Liver (tissue), 3 donors: ENCODE data around the gene LSG1.

Experiments used
- GABPA ChIP-seq, 2 donors: IDR thresholded peaks in 1 of 2; conservative IDR thresholded peaks in 1 of 2; 2 replicates each; pipeline ENCODE4 v1.6.1; 2016; ENCODE audit warnings: antibody characterized with exemption in 2 of 2, mild to moderate bottlenecking in 1 of 2, moderate library complexity in 1 of 2
- TF ChIP-seq, protein P1 (sequence below): fragments of 150-350 bp; IDR thresholded peaks from 2 replicates; pipeline ENCODE4 v1.5.1; 2017; ENCODE audit warnings: improper control_type of control experiment, low read depth, low read length; ENCODE audit not compliant: missing input control
- donor health status: healthy.
- donor health status: healthy.

DNA sequence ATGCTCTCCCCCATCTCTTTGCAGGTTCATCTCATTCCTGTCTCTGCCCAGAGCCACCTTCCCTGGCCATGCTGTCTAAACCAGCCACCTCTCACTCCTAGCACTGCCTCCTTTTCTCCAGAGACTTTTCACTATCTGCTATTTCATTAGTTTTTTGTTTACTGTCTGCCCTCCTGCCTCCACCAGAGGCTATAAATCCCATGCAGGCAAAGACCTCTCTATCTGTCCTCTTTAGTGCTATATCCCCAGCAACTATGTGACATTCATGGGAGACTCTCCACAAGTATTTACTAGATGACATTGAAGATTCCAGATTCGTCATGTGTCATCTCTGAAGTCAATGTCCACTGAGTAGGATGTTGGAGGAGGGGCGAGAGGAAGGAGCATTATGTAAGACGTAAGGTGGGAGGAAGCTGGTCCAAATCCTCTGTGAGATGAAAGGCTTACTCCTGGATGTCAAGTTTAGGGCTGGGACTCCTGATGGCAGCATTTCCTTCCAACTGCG lies 10.2 kb upstream of the LSG1 start:
- TF ChIP-seq, protein P1, sequence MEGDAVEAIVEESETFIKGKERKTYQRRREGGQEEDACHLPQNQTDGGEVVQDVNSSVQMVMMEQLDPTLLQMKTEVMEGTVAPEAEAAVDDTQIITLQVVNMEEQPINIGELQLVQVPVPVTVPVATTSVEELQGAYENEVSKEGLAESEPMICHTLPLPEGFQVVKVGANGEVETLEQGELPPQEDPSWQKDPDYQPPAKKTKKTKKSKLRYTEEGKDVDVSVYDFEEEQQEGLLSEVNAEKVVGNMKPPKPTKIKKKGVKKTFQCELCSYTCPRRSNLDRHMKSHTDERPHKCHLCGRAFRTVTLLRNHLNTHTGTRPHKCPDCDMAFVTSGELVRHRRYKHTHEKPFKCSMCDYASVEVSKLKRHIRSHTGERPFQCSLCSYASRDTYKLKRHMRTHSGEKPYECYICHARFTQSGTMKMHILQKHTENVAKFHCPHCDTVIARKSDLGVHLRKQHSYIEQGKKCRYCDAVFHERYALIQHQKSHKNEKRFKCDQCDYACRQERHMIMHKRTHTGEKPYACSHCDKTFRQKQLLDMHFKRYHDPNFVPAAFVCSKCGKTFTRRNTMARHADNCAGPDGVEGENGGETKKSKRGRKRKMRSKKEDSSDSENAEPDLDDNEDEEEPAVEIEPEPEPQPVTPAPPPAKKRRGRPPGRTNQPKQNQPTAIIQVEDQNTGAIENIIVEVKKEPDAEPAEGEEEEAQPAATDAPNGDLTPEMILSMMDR, result no peak
- TF ChIP-seq GABPA (IDR thresholded peaks at IDR 0.05 in 1 of 2, conservative IDR thresholded peaks at IDR 0.05 in 1 of 2), result no peak
